Measurements from ENCODE around the gene TESK2. TPM values are rescaled to one million over a fixed set of nuclear protein-coding genes. Genes with fewer than 3 reads are reported as not detected.

The TESK2 gene
- total and polyA plus RNA-seq, 2 of the 8 experiments (the other 6 are each of a cell fraction or from before 2014, with no cell fraction given) = 10.8 to 12.6 TPM

DNA sequence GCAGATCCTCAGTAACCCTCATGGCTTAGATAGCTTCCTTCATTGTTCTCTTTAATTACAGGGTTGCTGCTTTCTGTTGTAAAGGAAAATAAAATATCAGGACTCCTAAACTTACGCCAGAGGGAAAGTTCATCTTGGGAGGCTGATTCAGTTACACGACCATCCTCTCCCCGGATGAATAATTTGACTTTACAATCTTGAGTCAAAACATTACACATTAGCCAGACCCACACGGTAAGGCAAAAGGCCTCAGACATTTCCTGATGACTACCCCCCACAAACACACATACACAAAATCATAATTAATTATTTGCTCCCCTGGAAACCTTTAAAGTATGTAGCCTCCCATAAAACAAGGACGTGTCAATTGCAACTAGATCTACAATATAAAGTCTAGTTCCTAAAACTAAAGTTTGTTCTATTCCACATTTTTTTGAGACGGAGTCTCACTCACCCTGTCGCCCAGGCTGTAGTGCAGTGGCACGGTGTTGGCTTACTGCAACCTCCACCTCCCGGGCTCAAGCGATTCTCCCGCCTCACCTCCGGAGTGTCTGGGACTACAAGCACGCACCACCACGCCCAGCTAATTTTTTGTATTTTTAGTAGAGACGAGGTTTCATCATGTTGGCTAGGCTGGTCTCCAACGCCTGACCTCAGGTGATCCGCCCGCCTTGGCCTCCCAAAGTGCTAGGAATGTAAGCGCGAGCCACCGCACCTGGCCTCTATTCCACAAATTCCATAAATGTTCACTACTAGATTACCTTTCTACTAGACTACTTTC lies 31.6 kb upstream of the TESK2 start:
- ChIA-PET CTCF (ENCODE audit: partially characterized antibody) (interaction anchor here (0.7 to 2.7 kb wide), 8 partner anchors 10 to 722 kb away, joined by 3 to 16 read pairs (median 5); partner anchors contain the start of gene PLK3), POLR2A (ENCODE audit: partially characterized antibody) (interaction anchor here (0.5 to 13.3 kb wide), 41 partner anchors 17 to 803 kb away, joined by 3 to 741 read pairs (median 5); partner anchors contain the start of genes AKR1A1, CCDC163, GPBP1L1 and HECTD3)
- WGBS, 2 experiments (ENCODE audit: extremely low coverage in 1 of 2, insufficient coverage in 1 of 2, insufficient read length in 1 of 2, insufficient replicate concordance in 2 of 2, low coverage in 1 of 2, low lambda C conversion rate in 2 of 2, missing lambda C conversion rate in 1 of 2) = 39% methylated on average over 21 of the region's 21 CpGs; no CpG with 5 or more reads in 1 of the 2 experiments
- Histone ChIP-seq H3K27me3 (replicated peaks in 1 of 4; ENCODE audit: control insufficient read depth in 3 of 4, extremely low read depth in 1 of 4, insufficient read depth in 3 of 4, low read length in 3 of 4) (no peaks in the 10 kb centered on the region), H2BK15ac (ENCODE audit: low read length) (peak overlapping the region; percentile 88; the same call in 1 of the 2 replicates), H4K5ac (ENCODE audit: insufficient read length, low read depth, low read length) (peak overlapping the region; percentile 95), H3K4me2 (ENCODE audit: insufficient read depth in 1 of 2, low read depth in 2 of 2, low read length in 2 of 2) (peak overlapping the region; percentile 76 to 90), H4K91ac (replicated peaks; ENCODE audit: insufficient read length, low read length) (peak overlapping the region; percentile 98), H4K20me1 (replicated peaks in 1 of 2; ENCODE audit: control insufficient read depth in 1 of 2, insufficient read depth in 2 of 2, low read length in 2 of 2) (peaks cover 9 to 18% of the 10 kb centered on the region in 2 experiments), H2AFZ (ENCODE audit: low read length) (peak overlapping the region; percentile 10; the same call in 1 of the 2 replicates), H3K4me1 (replicated peaks in 1 of 4; ENCODE audit: control insufficient read depth in 3 of 4, insufficient read depth in 4 of 4, low read length in 3 of 4) (peaks cover 2 to 12% (median 5%) of the 10 kb centered on the region in 4 experiments; a peak in 5 of 7 replicates), H3K18ac (ENCODE audit: extremely low read depth, low read length) (peak overlapping the region; percentile 99), H4K8ac (ENCODE audit: extremely low read depth, insufficient read depth, low read length) (peak overlapping the region; percentile 6; the same call in 1 of the 2 replicates), H2AK5ac (ENCODE audit: low read depth, low read length) (peak overlapping the region; percentile 100), H3K79me2 (ENCODE audit: control insufficient read depth in 1 of 2, insufficient read depth in 2 of 2, low read length in 2 of 2) (peaks cover 30 to 43% of the 10 kb centered on the region in 2 experiments), H3K14ac (ENCODE audit: insufficient read length) (no peak overlapping the region), H3K4ac (replicated peaks; ENCODE audit: insufficient read length, low read depth, low read length) (peak overlapping the region; percentile 92), H3K9ac (replicated peaks in 1 of 4; ENCODE audit: extremely low read depth in 1 of 4, low read depth in 3 of 4, low read length in 3 of 4) (peak overlapping the region; percentile 88 to 98 (median 93)), H3K36me3 (ENCODE audit: control insufficient read depth in 2 of 4, insufficient read depth in 4 of 4, low read length in 3 of 4) (peaks cover 3 to 22% (median 10%) of the 10 kb centered on the region in 4 experiments; a peak in 6 of 8 replicates), H3K23me2 (ENCODE audit: low read depth, low read length) (peaks cover 8% of the 10 kb centered on the region), H2BK5ac (ENCODE audit: low read depth, low read length) (peak overlapping the region; percentile 100), H3K4me3 (ENCODE audit: extremely low read depth in 1 of 4, insufficient read depth in 2 of 4, low read depth in 3 of 4, low read length in 4 of 4) (peak overlapping the region; percentile 44 to 100 (median 84)), H2BK12ac (ENCODE audit: low read depth, low read length) (peak overlapping the region; percentile 99; the same call in 1 of the 2 replicates), H3K79me1 (ENCODE audit: low read depth, low read length) (no peaks in the 10 kb centered on the region), H2BK120ac (replicated peaks; ENCODE audit: low read depth, low read length) (peak overlapping the region; percentile 63), H3K9me3 (ENCODE audit: insufficient read depth in 2 of 2, low read depth in 1 of 2, low read length in 1 of 2) (no peaks in the 10 kb centered on the region), H2BK20ac (ENCODE audit: low read length) (0 out of 2 replicates have a peak overlapping the region, but pooled peaks have one; percentile 48), H3K27ac (ENCODE audit: low read depth, low read length) (peak overlapping the region; percentile 91), H3K23ac (ENCODE audit: insufficient read length) (no peak overlapping the region), H3K56ac (replicated peaks; ENCODE audit: insufficient read length, low read depth, low read length) (peak overlapping the region; percentile 83)
- no peak for TF ChIP-seq ZNF274 (IDR thresholded peaks at IDR 0.05; ENCODE audit: borderline replicate concordance, extremely low read depth, low read length)
- 0 out of 2 replicates have a peak, but pooled peaks have one; percentile 26 for TF ChIP-seq TAF1 (IDR thresholded peaks at IDR 0.05; ENCODE audit: low read depth, low read length)
- FAIRE-seq = no peak
- DNase-seq (ENCODE audit: low read depth in 1 of 2, low spot score in 2 of 2) = no peak
